GM23248 (cell line): Measurements from ENCODE around the gene SLC13A3. TPM values are rescaled to one million over a fixed set of nuclear protein-coding genes. Genes with fewer than 3 reads are reported as not detected.

ENCODE experiments used
- DNase-seq: peaks from one replicate; pipeline ENCODE4 v3.0.0-alpha.2; 2015
- H2AFZ ChIP-seq: fragments of 200-600 bp; sonication (generic); 2 replicates; pipeline ENCODE4 v1.6.1; 2016; ENCODE audit warnings: antibody characterized with exemption
- H3F3A ChIP-seq: fragments of 200-600 bp; sonication (generic); 2 replicates; pipeline ENCODE4 v1.6.1; 2016; ENCODE audit warnings: mild to moderate bottlenecking, antibody characterized with exemption, mixed run types; ENCODE audit not compliant: insufficient read depth
- H3K27ac ChIP-seq: fragments of 200-600 bp; sonication (generic); 2 replicates; pipeline ENCODE4 v1.5.1; 2016; ENCODE audit warnings: mild to moderate bottlenecking
- H3K27me3 ChIP-seq: fragments of 200-600 bp; sonication (generic); replicated peaks from 2 replicates; pipeline ENCODE4 v1.6.1; 2016; ENCODE audit warnings: mild to moderate bottlenecking; ENCODE audit not compliant: insufficient read depth
- H3K36me3 ChIP-seq: fragments of 200-600 bp; sonication (generic); 2 replicates; pipeline ENCODE4 v1.6.1; 2016; ENCODE audit warnings: low read depth, mild to moderate bottlenecking
- H3K4me1 ChIP-seq: fragments of 200-600 bp; sonication (generic); 2 replicates; pipeline ENCODE4 v1.6.1; 2016; ENCODE audit warnings: mild to moderate bottlenecking; ENCODE audit not compliant: insufficient read depth
- H3K4me2 ChIP-seq: fragments of 200-600 bp; sonication (generic); one replicate; pipeline ENCODE4 v1.6.1; 2016; ENCODE audit warnings: mild to moderate bottlenecking; ENCODE audit not compliant: unreplicated experiment
- H3K4me3 ChIP-seq: fragments of 200-600 bp; sonication (generic); 2 replicates; pipeline ENCODE4 v1.5.1; 2016; ENCODE audit warnings: mild to moderate bottlenecking
- H3K79me2 ChIP-seq: fragments of 200-600 bp; sonication (generic); 2 replicates; pipeline ENCODE4 v1.6.1; 2016; ENCODE audit warnings: mild to moderate bottlenecking; ENCODE audit not compliant: insufficient read depth
- H3K9ac ChIP-seq: fragments of 200-600 bp; sonication (generic); 2 replicates; pipeline ENCODE4 v1.6.1; 2016; ENCODE audit warnings: mild to moderate bottlenecking
- H3K9me2 ChIP-seq: fragments of 200-600 bp; sonication (generic); 2 replicates; pipeline ENCODE4 v1.6.1; 2016; ENCODE audit warnings: mixed run types, mild to moderate bottlenecking, moderate library complexity; ENCODE audit not compliant: insufficient read depth
- H3K9me3 ChIP-seq: fragments of 200-600 bp; sonication (generic); one replicate; pipeline ENCODE4 v1.6.1; 2017; ENCODE audit warnings: low read depth
- H4K20me1 ChIP-seq: fragments of 200-600 bp; sonication (generic); 2 replicates; pipeline ENCODE4 v1.6.0; 2016; ENCODE audit not compliant: insufficient read depth
- EZH2 ChIP-seq: fragments of 200-600 bp; sonication (generic); IDR thresholded peaks from 2 replicates; pipeline ENCODE4 v1.6.1; 2018; ENCODE audit warnings: antibody characterized with exemption, mild to moderate bottlenecking; ENCODE audit not compliant: insufficient read depth, poor library complexity, severe bottlenecking
- EZH2phosphoT487 ChIP-seq: fragments of 200-600 bp; sonication (generic); IDR thresholded peaks from 2 replicates; pipeline ENCODE4 v1.6.1; 2018; ENCODE audit warnings: antibody characterized with exemption, moderate library complexity, mild to moderate bottlenecking, low read depth; ENCODE audit not compliant: insufficient read depth
- WGBS, 2 experiments: methylation state at CpG; one replicate each; pipeline ENCODE4 v1.1.6; 2015 to 2017; ENCODE audit warnings: low lambda C conversion rate in 2 of 2, low coverage in 1 of 2; ENCODE audit errors: missing lambda C conversion rate in 2 of 2; 5-methylcytosine and 5-hydroxymethylcytosine counted together
- in situ Hi-C: fragments of 300-500 bp; cut with MboI; formaldehyde crosslinking; loops from 2 replicates; pipeline ENCODE4 v1.15.0; 2020
- polyA plus RNA-seq: library from polyadenylated mRNA; unstranded; fragments of >200 nt; fragmentation: Nextera tagmentation; extraction: Ambion mirVana; gene quantifications from 2 replicates; pipeline ENCODE4 v1.2.1, GENCODE V29; 2016
- total RNA-seq: library from RNA; depleted of rRNA; stranded (reverse); fragments of >200 nt; shearing (Covaris generic); gene quantifications from 2 replicates; pipeline ENCODE4 v1.2.3, GENCODE V29; 2014

SLC13A3 gene
- total and polyA plus RNA-seq, 2 experiments from 2014 or later: 2.4 to 4.6 TPM

DNA sequence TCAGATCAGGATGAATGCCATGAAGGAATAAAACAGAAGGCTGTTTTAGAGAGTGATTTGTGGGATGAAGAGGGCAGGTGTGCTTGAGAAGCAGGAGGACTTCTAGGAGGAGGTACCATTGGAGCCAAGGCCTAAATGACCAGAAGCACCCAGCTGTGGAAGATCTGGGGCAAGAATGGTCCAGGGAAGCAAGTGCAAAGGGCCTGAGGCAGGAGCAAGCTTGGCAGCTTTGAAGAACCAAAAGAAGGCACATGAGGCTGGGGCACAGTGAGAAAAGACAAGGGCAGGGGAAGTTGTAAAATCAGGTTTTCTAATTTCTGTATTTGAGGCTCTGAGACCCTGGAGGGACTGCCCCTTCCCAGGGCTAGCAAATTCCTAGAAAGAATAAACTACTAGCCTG lies 9.8 kb downstream of the SLC13A3 start:
- H3K9ac ChIP-seq: no peak overlapping the region
- TF ChIP-seq EZH2 (no peak), EZH2phosphoT487 (no peak)
- DNase-seq: no peak
- H3K4me2 ChIP-seq: no peak overlapping the region
- no peak overlapping the region for H3K27ac ChIP-seq
- no peaks in the 10 kb centered on the region for H3K36me3 ChIP-seq
- no peak overlapping the region for H3K4me3 ChIP-seq
- no peaks in the 10 kb centered on the region for H3K79me2 ChIP-seq
- H3K9me2 ChIP-seq: no peaks in the 10 kb centered on the region
- no peaks in the 10 kb centered on the region for H3K9me3 ChIP-seq
- in situ Hi-C loops: no loop called here
- H3K27me3 ChIP-seq: no peaks in the 10 kb centered on the region
- no peaks in the 10 kb centered on the region for H3F3A ChIP-seq
- no peaks in the 10 kb centered on the region for H4K20me1 ChIP-seq
- no peaks in the 10 kb centered on the region for H3K4me1 ChIP-seq
- no peak overlapping the region for H2AFZ ChIP-seq

DNA sequence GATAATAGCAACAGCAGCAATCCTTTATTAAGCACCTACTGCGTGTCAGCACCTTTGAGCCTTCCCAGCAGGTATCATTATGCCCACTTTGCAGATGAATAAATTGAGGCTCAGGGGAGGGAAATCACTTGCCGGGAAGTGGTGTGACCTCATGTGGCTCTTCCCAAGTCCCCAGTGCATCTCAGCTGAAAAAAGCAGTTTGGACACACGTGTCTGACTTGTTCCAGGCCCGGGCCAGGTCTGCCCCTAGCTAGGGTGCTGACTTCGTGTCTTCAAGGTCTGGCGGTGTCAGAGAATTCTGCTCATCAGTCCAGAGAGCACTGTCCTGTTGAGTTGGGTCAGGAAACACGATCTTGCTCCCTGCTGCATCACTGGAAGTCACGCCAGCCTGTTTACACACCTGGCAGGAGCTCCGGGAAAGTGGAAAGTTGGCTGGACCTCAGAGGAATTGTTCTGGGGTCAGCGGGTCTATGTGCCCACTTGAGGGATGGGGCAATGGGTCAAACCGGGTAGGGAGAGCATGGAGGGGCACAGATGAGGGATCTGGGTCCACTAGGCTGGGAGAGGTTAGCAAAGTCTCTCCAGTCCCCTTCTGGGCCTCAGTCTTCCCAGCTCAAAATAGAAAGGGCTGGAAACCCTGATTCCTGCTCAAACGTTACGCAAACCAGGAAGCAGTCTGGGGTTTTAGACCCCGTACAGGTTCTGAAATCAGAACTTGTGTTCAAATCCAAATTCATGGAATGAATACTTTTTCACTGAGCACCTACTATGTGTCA lies 10.5 kb downstream of the SLC13A3 start:
- Histone ChIP-seq H3K79me2 (no peaks in the 10 kb centered on the region), H3K9me2 (no peaks in the 10 kb centered on the region), H3K9me3 (no peaks in the 10 kb centered on the region), H3K27ac (no peak overlapping the region), H3K4me1 (no peaks in the 10 kb centered on the region), H3K4me3 (no peak overlapping the region), H3F3A (no peaks in the 10 kb centered on the region), H3K4me2 (no peak overlapping the region), H4K20me1 (no peaks in the 10 kb centered on the region), H3K27me3 (no peaks in the 10 kb centered on the region), H3K36me3 (no peaks in the 10 kb centered on the region), H3K9ac (no peak overlapping the region), H2AFZ (no peak overlapping the region)
- no peak for DNase-seq
- TF ChIP-seq EZH2: no peak
- no peak for TF ChIP-seq EZH2phosphoT487
- WGBS, 2 experiments: 76 to 78% methylated on average over 14 of the region's 14 CpGs
- in situ Hi-C loops: no loop called here

GRCh38 chr20:46640044-46640443 lies 11.2 kb downstream of the SLC13A3 start:
- Histone ChIP-seq H3K27me3 (no peaks in the 10 kb centered on the region), H3K4me3 (no peak overlapping the region), H3K4me1 (no peaks in the 10 kb centered on the region), H4K20me1 (no peaks in the 10 kb centered on the region), H3K9me2 (no peaks in the 10 kb centered on the region), H2AFZ (no peak overlapping the region), H3K9ac (no peak overlapping the region), H3K4me2 (no peak overlapping the region), H3K27ac (no peak overlapping the region), H3K9me3 (no peaks in the 10 kb centered on the region), H3K36me3 (no peaks in the 10 kb centered on the region), H3F3A (no peaks in the 10 kb centered on the region), H3K79me2 (no peaks in the 10 kb centered on the region)
- TF ChIP-seq EZH2phosphoT487 (no peak), EZH2 (no peak)
- in situ Hi-C loops: no loop called here
- no peak for DNase-seq
- 69 to 77% methylated on average over 6 of the region's 6 CpGs for WGBS, 2 experiments

- H3K4me1 ChIP-seq: no peaks in the 10 kb centered on the region
- no peak overlapping the region for H2AFZ ChIP-seq
- no peak overlapping the region for H3K9ac ChIP-seq
- no peaks in the 10 kb centered on the region for H3K79me2 ChIP-seq
- TF ChIP-seq EZH2phosphoT487: no peak
- TF ChIP-seq EZH2: no peak
- H3K36me3 ChIP-seq: no peaks in the 10 kb centered on the region
- no peaks in the 10 kb centered on the region for H3K27me3 ChIP-seq
- DNase-seq: no peak
- no peak overlapping the region for H3K4me2 ChIP-seq
- H4K20me1 ChIP-seq: no peaks in the 10 kb centered on the region
- no peaks in the 10 kb centered on the region for H3K9me2 ChIP-seq
- in situ Hi-C loops: no loop called here
- no peak overlapping the region for H3K4me3 ChIP-seq
- H3K9me3 ChIP-seq: no peaks in the 10 kb centered on the region
- WGBS, 2 experiments: 86 to 93% methylated on average over 3 of the region's 3 CpGs
- no peak overlapping the region for H3K27ac ChIP-seq
- no peaks in the 10 kb centered on the region for H3F3A ChIP-seq
Observed at GRCh38 chr20:46639587-46639986, 11.7 kb downstream of the SLC13A3 start.

- no peaks in the 10 kb centered on the region for H3K27me3 ChIP-seq
- in situ Hi-C loops: no loop called here
Observed at GRCh38 chr20:46638898-46639274, 12.4 kb downstream of the SLC13A3 start.

More at GRCh38 chr20:46638898-46639274, 12.4 kb downstream of the SLC13A3 start:
- H3F3A ChIP-seq: no peaks in the 10 kb centered on the region
- no peak overlapping the region for H3K27ac ChIP-seq
- no peak overlapping the region for H3K9ac ChIP-seq
- H4K20me1 ChIP-seq: no peaks in the 10 kb centered on the region
- H2AFZ ChIP-seq: no peak overlapping the region
- H3K4me2 ChIP-seq: no peak overlapping the region
- DNase-seq: no peak
- H3K79me2 ChIP-seq: no peaks in the 10 kb centered on the region
- H3K4me3 ChIP-seq: no peak overlapping the region
- no peaks in the 10 kb centered on the region for H3K9me3 ChIP-seq
- TF ChIP-seq EZH2 (no peak), EZH2phosphoT487 (no peak)
- H3K36me3 ChIP-seq: no peaks in the 10 kb centered on the region
- no peaks in the 10 kb centered on the region for H3K4me1 ChIP-seq
- WGBS, 2 experiments: 86 to 90% methylated on average over 4 of the region's 4 CpGs
- no peaks in the 10 kb centered on the region for H3K9me2 ChIP-seq
